HCT116 (cell line): ENCODE results near the gene C4BPB. TPM values are rescaled to one million over a fixed set of nuclear protein-coding genes. Genes with fewer than 3 reads are reported as not detected.
A peak's percentile ranks its signal among the peaks of the same experiment; 100 is the strongest.

Experiments used
- ATAC-seq: fragments of 200-7000 bp; cut with Tn5 transposase; 2 replicates; pipeline ENCODE4 v1.9.1; 2020; ENCODE audit warnings: mild to moderate bottlenecking, moderate library complexity
- BruUV-seq: library from RNA; stranded (reverse); fragments of 400-500 nt; replicated peaks from 2 replicates; lab custom pipeline; 2021; lab: Mats Ljungman, UMichigan
- CTCF ChIA-PET: fragments of 300-600 bp; sonication (Branson Sonifier 250); formaldehyde crosslinking; loops from one replicate; lab custom pipeline; 2021; ENCODE audit warnings: antibody characterized with exemption; lab: Charles Lee
- POLR2A ChIA-PET: fragments of 300-600, 350-600 bp; sonication (Branson Sonifier 250); formaldehyde crosslinking; loops from one replicate; lab custom pipeline; 2021; ENCODE audit warnings: antibody characterized with exemption; lab: Charles Lee
- RAD21 ChIA-PET, 2 experiments: fragments of 300-600 bp; sonication (Branson Sonifier 250); formaldehyde crosslinking; loops; one replicate each; lab custom pipeline; 2023; ENCODE audit warnings: low total read pairs in 2 of 2; ENCODE audit not compliant: uncharacterized antibody in 2 of 2, unreplicated experiment in 2 of 2, low non-redundant PET in 1 of 2; lab: Charles Lee
- DNase-seq: peaks from one replicate; pipeline ENCODE4 v3.0.0-alpha.2; 2010; ENCODE audit warnings: low read depth, low spot score
- H2AFZ ChIP-seq: fragments of 200-600 bp; shearing (Covaris generic), sonication (generic); 2 replicates; pipeline ENCODE4 v1.6.1; 2017; ENCODE audit warnings: low read depth, mixed run types, mixed read lengths, antibody characterized with exemption, low read length; ENCODE audit not compliant: poor library complexity, severe bottlenecking
- H3K27ac ChIP-seq: 2 replicates; pipeline ENCODE4 v1.5.1; 2012; ENCODE audit warnings: low read depth, low read length
- H3K27me3 ChIP-seq: fragments of 200-600 bp; sonication (generic); 2 replicates; pipeline ENCODE4 v1.6.1; 2016; ENCODE audit warnings: mixed run types, low read length, mixed read lengths; ENCODE audit not compliant: insufficient read depth
- H3K36me3 ChIP-seq, 2 experiments: fragments of 200-500 bp in 1 of 2; fragments of 200-600 bp in 1 of 2; sonication (Bioruptor generic) in 1 of 2; sonication (generic) in 1 of 2; 2 replicates each; pipeline versions ENCODE4 v1.5.1 to v1.6.1; 2014 to 2016; ENCODE audit warnings: low read length in 2 of 2, inconsistent platforms in 1 of 2, mixed read lengths in 1 of 2, mixed run types in 1 of 2; ENCODE audit not compliant: insufficient read depth in 2 of 2, control insufficient read depth in 1 of 2
- H3K4me1 ChIP-seq, 2 experiments: fragments of 200-600 bp in 1 of 2; sonication (generic) in 1 of 2; 2 replicates each; pipeline versions ENCODE4 v1.5.1 to v1.6.1; 2012 to 2017; ENCODE audit warnings: low read length in 2 of 2, inconsistent platforms in 1 of 2, mild to moderate bottlenecking in 1 of 2, mixed read lengths in 1 of 2, mixed run types in 1 of 2, moderate library complexity in 1 of 2; ENCODE audit not compliant: insufficient read depth in 2 of 2, control insufficient read depth in 1 of 2
- H3K4me2 ChIP-seq: fragments of 200-600 bp; sonication (generic); 2 replicates; pipeline ENCODE4 v1.6.1; 2017; ENCODE audit warnings: mixed run types, low read length, mixed read lengths
- H3K4me3 ChIP-seq, 2 experiments: fragments of 200-600 bp in 1 of 2; sonication (generic) in 1 of 2; replicated peaks in 1 of 2; 2 replicates each; pipeline ENCODE4 v1.5.1; 2011 to 2016; ENCODE audit warnings: low read length in 2 of 2, control low read depth in 1 of 2, low read depth in 1 of 2, mild to moderate bottlenecking in 1 of 2, mixed read lengths in 1 of 2, mixed run types in 1 of 2
- H3K79me2 ChIP-seq: fragments of 200-600 bp; sonication (generic); 2 replicates; pipeline ENCODE4 v1.6.1; 2017; ENCODE audit warnings: mild to moderate bottlenecking, mixed run types, low read length, moderate library complexity, mixed read lengths; ENCODE audit not compliant: insufficient read depth
- H3K9ac ChIP-seq: fragments of 200-600 bp; sonication (generic); 2 replicates; pipeline ENCODE4 v1.6.1; 2016; ENCODE audit warnings: low read length, mixed read lengths
- H3K9me2 ChIP-seq: fragments of 200-600 bp; sonication (generic), shearing (Covaris generic); 2 replicates; pipeline ENCODE4 v1.6.1; 2017; ENCODE audit warnings: mixed run types, mild to moderate bottlenecking, moderate library complexity; ENCODE audit not compliant: insufficient read depth
- H3K9me3 ChIP-seq, 2 experiments: fragments of 200-500 bp in 1 of 2; fragments of 200-600 bp in 1 of 2; sonication (Bioruptor generic) in 1 of 2; sonication (generic) in 1 of 2; 2 replicates each; pipeline ENCODE4 v1.6.1; 2014 to 2017; ENCODE audit warnings: low read length in 2 of 2, mixed read lengths in 2 of 2, inconsistent platforms in 1 of 2, low read depth in 1 of 2, mild to moderate bottlenecking in 1 of 2, mixed run types in 1 of 2, moderate library complexity in 1 of 2; ENCODE audit not compliant: control insufficient read depth in 1 of 2, insufficient read depth in 1 of 2
- H4K20me1 ChIP-seq: fragments of 200-600 bp; sonication (generic), shearing (Covaris generic); 2 replicates; pipeline ENCODE4 v1.6.1; 2017; ENCODE audit warnings: mixed run types, mild to moderate bottlenecking, moderate library complexity; ENCODE audit not compliant: insufficient read depth
- CBX3 ChIP-seq: IDR thresholded peaks from 2 replicates; pipeline ENCODE4 v1.6.1; 2012; ENCODE audit warnings: low read depth
- CEBPB ChIP-seq: IDR thresholded peaks from 2 replicates; pipeline ENCODE4 v1.6.1; 2012; ENCODE audit warnings: low read depth
- ELF1 ChIP-seq: IDR thresholded peaks from 2 replicates; pipeline ENCODE4 v1.6.1; 2012; ENCODE audit warnings: low read depth, borderline replicate concordance
- EZH2 ChIP-seq: fragments of 200-600 bp; sonication (generic); IDR thresholded peaks from 2 replicates; pipeline ENCODE4 v1.6.1; 2017; ENCODE audit warnings: antibody characterized with exemption, mixed run types
- EZH2phosphoT487 ChIP-seq: fragments of 200-600 bp; IDR thresholded peaks from 2 replicates; pipeline ENCODE4 v1.6.1; 2018; ENCODE audit warnings: antibody characterized with exemption, borderline replicate concordance
- FOSL1 ChIP-seq: IDR thresholded peaks from 2 replicates; pipeline ENCODE4 v1.6.1; 2012; ENCODE audit warnings: low read depth
- JUND ChIP-seq: IDR thresholded peaks from 2 replicates; pipeline ENCODE4 v1.6.1; 2012
- POLR2A ChIP-seq: IDR thresholded peaks from 2 replicates; pipeline ENCODE4 v1.7.0; 2011; ENCODE audit warnings: borderline replicate concordance; ENCODE audit not compliant: insufficient read depth, insufficient read length; ENCODE audit errors: extremely low read depth
- RAD21 ChIP-seq: IDR thresholded peaks from 2 replicates; pipeline ENCODE4 v1.6.1; 2012; ENCODE audit warnings: low read depth, mild to moderate bottlenecking
- SIN3A ChIP-seq: IDR thresholded peaks from 2 replicates; pipeline ENCODE4 v1.6.1; 2012; ENCODE audit warnings: low read depth
- SP1 ChIP-seq: IDR thresholded peaks from 2 replicates; pipeline ENCODE4 v1.6.1; 2012; ENCODE audit warnings: low read depth
- TCF7L2 ChIP-seq: IDR thresholded peaks from 2 replicates; pipeline ENCODE4 v1.7.0; 2011; ENCODE audit warnings: borderline replicate concordance, inconsistent platforms; ENCODE audit not compliant: insufficient read depth, insufficient read length; ENCODE audit errors: extremely low read depth
- YY1 ChIP-seq: IDR thresholded peaks from 2 replicates; pipeline ENCODE4 v1.6.1; 2011; ENCODE audit warnings: low read length, low read depth, moderate library complexity, mild to moderate bottlenecking; ENCODE audit not compliant: insufficient replicate concordance; ENCODE audit errors: extremely low read depth
- ZFX ChIP-seq: fragments of 450-650 bp; IDR thresholded peaks from 2 replicates; pipeline ENCODE4 v1.6.1; 2017
- ZNF274 ChIP-seq: fragments of 200-500 bp; sonication (Bioruptor generic); IDR thresholded peaks from 2 replicates; pipeline ENCODE4 v1.6.1; 2014; ENCODE audit warnings: mild to moderate bottlenecking, low read depth, low read length, inconsistent platforms
- intact Hi-C: fragments of 100-400 bp; cut with micrococcal nuclease; formaldehyde crosslinking; loops from 2 replicates; pipeline ENCODE4 v1.10.0; 2022
- total RNA-seq: library from RNA; stranded (reverse); gene quantifications from one replicate; pipeline ENCODE4 v1.2.1, GENCODE V29; 2021; ENCODE audit not compliant: unreplicated experiment
- TF ChIP-seq, protein P1 (sequence below): IDR thresholded peaks from 2 replicates; pipeline ENCODE4 v1.6.1; 2012
- TF ChIP-seq, protein P2 (sequence below): IDR thresholded peaks from 2 replicates; pipeline ENCODE4 v1.6.1; 2012
- TF ChIP-seq, protein P3 (sequence below), 3 experiments: fragments of 200-600 bp in 1 of 3; sonication (generic) in 1 of 3; IDR thresholded peaks in 2 of 3; conservative IDR thresholded peaks in 1 of 3; 2 replicates each; pipeline ENCODE4 v1.5.1; 2012 to 2017; ENCODE audit warnings: low read depth in 2 of 3, low read length in 2 of 3, antibody characterized with exemption in 1 of 3, borderline replicate concordance in 1 of 3, control low read depth in 1 of 3, mild to moderate bottlenecking in 1 of 3, mixed read lengths in 1 of 3, mixed run types in 1 of 3, moderate library complexity in 1 of 3; ENCODE audit not compliant: insufficient read depth in 1 of 3

Gene C4BPB
- total RNA-seq, 1 experiment from 2014 or later, result not detected

DNA sequence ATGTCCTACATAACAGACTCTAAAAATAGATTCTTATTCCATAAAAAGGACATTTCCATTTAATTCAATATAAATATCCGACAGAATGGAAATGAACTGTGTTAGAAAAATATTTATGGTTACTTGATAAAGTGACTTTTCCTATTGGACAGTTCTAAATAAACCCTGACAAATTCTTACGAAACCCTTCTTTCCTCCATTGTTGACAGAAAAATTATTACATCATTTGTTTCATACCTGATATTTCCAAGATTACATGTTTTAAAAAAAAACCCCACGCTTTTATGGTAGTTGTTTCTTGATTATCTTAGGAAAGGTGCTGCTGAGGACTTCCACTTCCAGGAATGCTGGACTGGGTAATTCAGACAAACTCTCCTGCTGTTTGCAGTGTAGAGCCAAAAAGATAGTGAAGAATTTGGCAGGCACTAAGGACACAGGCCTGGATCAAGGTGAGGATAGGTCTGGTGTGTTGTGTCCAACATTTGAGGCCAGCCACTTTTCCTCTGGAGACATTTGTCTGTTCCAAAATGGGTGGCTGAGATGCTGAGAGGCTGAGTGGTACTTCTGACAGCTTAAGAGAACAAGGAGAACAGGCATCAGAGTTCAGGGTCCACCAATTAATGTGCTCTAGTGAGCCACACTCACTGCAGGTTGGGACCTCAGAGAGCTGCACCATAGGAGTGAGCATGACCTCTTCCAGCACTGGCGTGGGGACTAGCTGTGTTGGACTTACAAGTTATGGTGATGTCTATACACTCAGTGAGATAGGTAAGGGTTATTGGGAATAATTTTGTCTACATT is 49.1 kb upstream of the C4BPB start:
- peaks cover 0 to 24% of the 10 kb centered on the region in 2 experiments; a peak in 2 of 4 replicates for H3K4me1 ChIP-seq
- no peak overlapping the region for H3K27ac ChIP-seq
- BruUV-seq, result no TSS peak
- no peaks in the 10 kb centered on the region for H3K27me3 ChIP-seq
- H3K4me2 ChIP-seq, result peak overlapping the region; percentile 33; the same call in 1 of the 2 replicates
- ChIA-PET CTCF (interaction anchor here (1.0 to 1.4 kb wide), 2 partner anchors 10 to 358 kb away, joined by 3 to 8 read pairs; no protein-coding TSS in a partner anchor), POLR2A (no interaction called here), RAD21 (no interaction called here)
- no peak for DNase-seq
- H3K36me3 ChIP-seq, result no peaks in the 10 kb centered on the region
- ATAC-seq, result peak; percentile 39; the same call in 1 of the 2 replicates
- H3K79me2 ChIP-seq, result peaks cover 11% of the 10 kb centered on the region
- H3K9ac ChIP-seq, result no peak overlapping the region
- no peak overlapping the region for H2AFZ ChIP-seq
- intact Hi-C loops, result no loop called here
- H3K9me3 ChIP-seq, result no peaks in the 10 kb centered on the region
- TF ChIP-seq ELF1 (no peak), SIN3A (no peak), JUND (no peak), SP1 (no peak), POLR2A (no peak), FOSL1 (no peak), CEBPB (no peak)
- TF ChIP-seq, protein P1, sequence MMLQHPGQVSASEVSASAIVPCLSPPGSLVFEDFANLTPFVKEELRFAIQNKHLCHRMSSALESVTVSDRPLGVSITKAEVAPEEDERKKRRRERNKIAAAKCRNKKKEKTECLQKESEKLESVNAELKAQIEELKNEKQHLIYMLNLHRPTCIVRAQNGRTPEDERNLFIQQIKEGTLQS, result no peak
- no peaks in the 10 kb centered on the region for H3K9me2 ChIP-seq
- H4K20me1 ChIP-seq, result no peaks in the 10 kb centered on the region
- H3K4me3 ChIP-seq, result no peak overlapping the region

DNA sequence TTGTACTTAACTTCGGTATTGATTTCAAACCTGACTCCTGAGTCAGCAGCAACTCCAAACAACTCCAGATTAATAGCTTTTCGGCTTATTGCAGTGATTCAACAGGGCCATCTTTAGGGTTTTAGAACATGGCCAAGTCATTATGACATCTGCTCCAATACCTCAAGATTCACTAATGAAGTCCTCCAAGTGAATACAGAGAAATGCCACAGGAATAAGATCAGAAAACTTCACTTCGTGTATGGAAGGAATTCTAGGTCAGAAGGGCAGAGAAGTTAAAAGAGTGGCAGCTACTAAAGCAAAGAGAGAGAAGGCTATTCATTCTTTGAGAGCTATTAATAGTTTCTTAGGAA is 48.5 kb upstream of the C4BPB start:
- Histone ChIP-seq H3K36me3 (no peaks in the 10 kb centered on the region), H3K79me2 (peaks cover 17% of the 10 kb centered on the region), H3K4me2 (peak overlapping the region; percentile 33), H3K9me3 (no peaks in the 10 kb centered on the region), H3K9me2 (no peaks in the 10 kb centered on the region), H4K20me1 (no peaks in the 10 kb centered on the region), H3K9ac (0 out of 2 replicates have a peak overlapping the region, but pooled peaks have one; percentile 9), H3K4me1 (peaks cover 0 to 19% of the 10 kb centered on the region in 2 experiments; a peak in 2 of 4 replicates), H2AFZ (no peak overlapping the region), H3K4me3 (no peak overlapping the region), H3K27ac (no peak overlapping the region), H3K27me3 (no peaks in the 10 kb centered on the region)
- ATAC-seq, result peak; percentile 48; the same call in 1 of the 2 replicates
- CTCF ChIA-PET, result interaction anchor here (1.0 to 1.4 kb wide), 2 partner anchors 10 to 357 kb away, joined by 3 to 8 read pairs; no protein-coding TSS in a partner anchor
- no peak for TF ChIP-seq CBX3
- TF ChIP-seq EZH2phosphoT487, result no peak
- TF ChIP-seq RAD21, result no peak
- no peak for TF ChIP-seq YY1
- no peak for TF ChIP-seq EZH2
- no peak for TF ChIP-seq ZFX
- TF ChIP-seq ZNF274, result no peak
- no peak for TF ChIP-seq SP1
- TF ChIP-seq, protein P2, sequence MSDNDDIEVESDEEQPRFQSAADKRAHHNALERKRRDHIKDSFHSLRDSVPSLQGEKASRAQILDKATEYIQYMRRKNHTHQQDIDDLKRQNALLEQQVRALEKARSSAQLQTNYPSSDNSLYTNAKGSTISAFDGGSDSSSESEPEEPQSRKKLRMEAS, result no peak
- TF ChIP-seq, protein P3, sequence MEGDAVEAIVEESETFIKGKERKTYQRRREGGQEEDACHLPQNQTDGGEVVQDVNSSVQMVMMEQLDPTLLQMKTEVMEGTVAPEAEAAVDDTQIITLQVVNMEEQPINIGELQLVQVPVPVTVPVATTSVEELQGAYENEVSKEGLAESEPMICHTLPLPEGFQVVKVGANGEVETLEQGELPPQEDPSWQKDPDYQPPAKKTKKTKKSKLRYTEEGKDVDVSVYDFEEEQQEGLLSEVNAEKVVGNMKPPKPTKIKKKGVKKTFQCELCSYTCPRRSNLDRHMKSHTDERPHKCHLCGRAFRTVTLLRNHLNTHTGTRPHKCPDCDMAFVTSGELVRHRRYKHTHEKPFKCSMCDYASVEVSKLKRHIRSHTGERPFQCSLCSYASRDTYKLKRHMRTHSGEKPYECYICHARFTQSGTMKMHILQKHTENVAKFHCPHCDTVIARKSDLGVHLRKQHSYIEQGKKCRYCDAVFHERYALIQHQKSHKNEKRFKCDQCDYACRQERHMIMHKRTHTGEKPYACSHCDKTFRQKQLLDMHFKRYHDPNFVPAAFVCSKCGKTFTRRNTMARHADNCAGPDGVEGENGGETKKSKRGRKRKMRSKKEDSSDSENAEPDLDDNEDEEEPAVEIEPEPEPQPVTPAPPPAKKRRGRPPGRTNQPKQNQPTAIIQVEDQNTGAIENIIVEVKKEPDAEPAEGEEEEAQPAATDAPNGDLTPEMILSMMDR (IDR thresholded peaks at IDR 0.05 in 2 of 3, conservative IDR thresholded peaks at IDR 0.05 in 1 of 3; ENCODE audit: borderline replicate concordance in 1 of 3, insufficient read depth in 1 of 3, low read depth in 2 of 3, low read length in 2 of 3), result no peak
- TF ChIP-seq TCF7L2, result no peak
- TF ChIP-seq, protein P1, result no peak
- RAD21 ChIA-PET, result no interaction called here
- intact Hi-C loops, result no loop called here
- POLR2A ChIA-PET, result no interaction called here
- no peak for DNase-seq
- no TSS peak for BruUV-seq
